Erythroblast (primary cell): ENCODE measurements around the gene RAB3C.

Experiments used
- GATA1 ChIP-seq: IDR thresholded peaks from 2 replicates; pipeline ENCODE4 v1.6.1; 2011; ENCODE audit warnings: low read depth, mild to moderate bottlenecking, control low read depth, low read length, moderate library complexity
- POLR2A ChIP-seq: IDR thresholded peaks from 2 replicates; pipeline ENCODE4 v1.6.1; 2011; ENCODE audit warnings: mild to moderate bottlenecking, low read length

- no peak for TF ChIP-seq POLR2A
- TF ChIP-seq GATA1 = no peak
Measured at GRCh38 chr5:58905944-58906343, 323.1 kb downstream of the RAB3C start.
